ENCODE measurements around the gene DOHH. TPM values are rescaled to one million over a fixed set of nuclear protein-coding genes. Genes with fewer than 3 reads are reported as not detected.

DOHH gene
- total and polyA plus RNA-seq, 4 experiments from 2014 or later, result 3.1 to 13.0 (median 8.3) TPM

- DNase-seq, result no peak
- H3K9me3 Mint-ChIP-seq, result peaks cover 0 to 6% (median 0%) of the 10 kb centered on the region in 8 donors
- peaks cover 3 to 19% of the 10 kb centered on the region in 2 donors for H3K36me3 Mint-ChIP-seq
- Histone ChIP-seq H3K27ac (ENCODE audit: low read depth, low read length) (no peak overlapping the region), H3K9me3 (ENCODE audit: control insufficient read depth in 1 of 2, low read length in 2 of 2) (no peaks in the 10 kb centered on the region), H3K4me3 (ENCODE audit: low read length in 2 of 2) (no peak overlapping the region), H3K27me3 (ENCODE audit: insufficient read depth, low read length) (no peaks in the 10 kb centered on the region), H3K4me1 (ENCODE audit: insufficient read depth, low read length) (peaks cover 45% of the 10 kb centered on the region), H3K36me3 (ENCODE audit: insufficient read depth, low read length) (no peaks in the 10 kb centered on the region)
- peak overlapping the region in 1 of 7 donors; percentile 30 for H3K27ac Mint-ChIP-seq
- H3K4me1 Mint-ChIP-seq, result peaks cover 27 to 49% (median 38%) of the 10 kb centered on the region in 4 donors
- intact Hi-C loops (cut with micrococcal nuclease), result no loop called here
- ChIA-PET CTCF (ENCODE audit: partially characterized antibody) (interaction anchor here (1.4 kb wide), 1 partner anchor 74 kb away, joined by 3 read pairs; no protein-coding TSS in a partner anchor), POLR2A (ENCODE audit: partially characterized antibody) (interaction anchor here (0.6 kb wide), 1 partner anchor 17 kb away, joined by 3 read pairs; no protein-coding TSS in a partner anchor)
- H3K4me3 Mint-ChIP-seq, result no peak overlapping the region
- H3K27me3 Mint-ChIP-seq, result no peaks in the 10 kb centered on the region
These were observed 2.6 kb upstream of the DOHH start for GRCh38 chr19:3503036-3503572.

- no peak overlapping the region for H3K4me3 ChIP-seq (ENCODE audit: low read length in 2 of 2)
- intact Hi-C loops (cut with micrococcal nuclease), result no loop called here
- H3K27ac Mint-ChIP-seq, result peak overlapping the region in 1 of 7 donors; percentile 77
These were observed 1.3 kb upstream of the DOHH start for GRCh38 chr19:3501780-3502179.

GRCh38 chr19:3499738-3500428, 591 bp downstream of the DOHH start:
- no peak for DNase-seq
- intact Hi-C loops (cut with micrococcal nuclease), result loop anchor here (1.0 kb wide), 1 partner anchor 65 kb away; no protein-coding TSS in a partner anchor
- H3K9me3 Mint-ChIP-seq, result peaks cover 0 to 8% (median 0%) of the 10 kb centered on the region in 8 donors
- Histone ChIP-seq H3K9me3 (ENCODE audit: control insufficient read depth in 1 of 2, low read length in 2 of 2) (no peaks in the 10 kb centered on the region), H3K4me1 (ENCODE audit: insufficient read depth, low read length) (peaks cover 25% of the 10 kb centered on the region), H3K4me3 (ENCODE audit: low read length in 2 of 2) (peak overlapping the region; percentile 64 to 87), H3K27me3 (ENCODE audit: insufficient read depth, low read length) (no peaks in the 10 kb centered on the region), H3K36me3 (ENCODE audit: insufficient read depth, low read length) (peaks cover 14% of the 10 kb centered on the region), H3K27ac (ENCODE audit: low read depth, low read length) (peak overlapping the region; percentile 85)
- H3K27ac Mint-ChIP-seq, result peak overlapping the region; percentile 91 to 100 (median 95)
- H3K4me3 Mint-ChIP-seq, result peak overlapping the region; percentile 82 to 98 (median 93)
- ChIA-PET CTCF (ENCODE audit: partially characterized antibody) (interaction anchor here (1.0 to 6.1 kb wide), 5 partner anchors 8 to 263 kb away, joined by 3 to 39 read pairs (median 3); partner anchors contain the start of gene MRPL54), POLR2A (ENCODE audit: partially characterized antibody) (interaction anchor here (1.3 to 2.0 kb wide), 5 partner anchors 9 to 263 kb away, joined by 4 to 10 read pairs (median 7); partner anchors contain the start of genes MRPL54 and SMIM44)
- no peaks in the 10 kb centered on the region for H3K27me3 Mint-ChIP-seq
- H3K4me1 Mint-ChIP-seq, result peaks cover 18 to 38% (median 22%) of the 10 kb centered on the region in 4 donors
- H3K36me3 Mint-ChIP-seq, result peaks cover 15 to 21% of the 10 kb centered on the region in 2 donors

More at GRCh38 chr19:3501780-3502179, 1.3 kb upstream of the DOHH start:
- peaks cover 25 to 48% (median 32%) of the 10 kb centered on the region in 4 donors for H3K4me1 Mint-ChIP-seq
- Histone ChIP-seq H3K27me3 (ENCODE audit: insufficient read depth, low read length) (no peaks in the 10 kb centered on the region), H3K4me1 (ENCODE audit: insufficient read depth, low read length) (peaks cover 34% of the 10 kb centered on the region), H3K9me3 (ENCODE audit: control insufficient read depth in 1 of 2, low read length in 2 of 2) (no peaks in the 10 kb centered on the region), H3K27ac (ENCODE audit: low read depth, low read length) (no peak overlapping the region), H3K36me3 (ENCODE audit: insufficient read depth, low read length) (peaks cover 6% of the 10 kb centered on the region)
- ChIA-PET CTCF (ENCODE audit: partially characterized antibody) (interaction anchor here (2.2 to 6.1 kb wide), 2 partner anchors 10 to 16 kb away, joined by 7 to 39 read pairs; no protein-coding TSS in a partner anchor), POLR2A (ENCODE audit: partially characterized antibody) (interaction anchor here (0.6 to 2.0 kb wide), 5 partner anchors 10 to 261 kb away, joined by 3 to 10 read pairs (median 3); partner anchors contain the start of gene MRPL54)
- H3K9me3 Mint-ChIP-seq, result peaks cover 0 to 8% (median 0%) of the 10 kb centered on the region in 8 donors
- H3K4me3 Mint-ChIP-seq, result no peak overlapping the region
- no peak for DNase-seq
- no peaks in the 10 kb centered on the region for H3K27me3 Mint-ChIP-seq
- peaks cover 11 to 19% of the 10 kb centered on the region in 2 donors for H3K36me3 Mint-ChIP-seq

- Mint-ChIP-seq H3K27me3 (no peaks in the 10 kb centered on the region), H3K27ac (peak overlapping the region in 4 of 7 donors; percentile 11 to 36 (median 18)), H3K4me1 (peaks cover 14 to 35% (median 19%) of the 10 kb centered on the region in 4 donors), H3K9me3 (peaks cover 0 to 5% (median 0%) of the 10 kb centered on the region in 8 donors), H3K4me3 (peak overlapping the region in 5 of 8 donors; percentile 4 to 54 (median 26)), H3K36me3 (peaks cover 15 to 30% of the 10 kb centered on the region in 2 donors)
- Histone ChIP-seq H3K27ac (ENCODE audit: low read depth, low read length) (no peak overlapping the region), H3K36me3 (ENCODE audit: insufficient read depth, low read length) (peaks cover 18% of the 10 kb centered on the region), H3K4me1 (ENCODE audit: insufficient read depth, low read length) (peaks cover 31% of the 10 kb centered on the region), H3K9me3 (ENCODE audit: control insufficient read depth in 1 of 2, low read length in 2 of 2) (no peaks in the 10 kb centered on the region), H3K4me3 (ENCODE audit: low read length in 2 of 2) (no peak overlapping the region), H3K27me3 (ENCODE audit: insufficient read depth, low read length) (no peaks in the 10 kb centered on the region)
- DNase-seq, result no peak
- ChIA-PET POLR2A (ENCODE audit: partially characterized antibody) (no interaction called here), CTCF (ENCODE audit: partially characterized antibody) (interaction anchor here (6.1 kb wide), 1 partner anchor 13 kb away, joined by 39 read pairs; no protein-coding TSS in a partner anchor)
- intact Hi-C loops (cut with micrococcal nuclease), result no loop called here
These were observed 2.5 kb downstream of the DOHH start for GRCh38 chr19:3497757-3498520.

- Mint-ChIP-seq H3K4me1 (peaks cover 14 to 35% (median 19%) of the 10 kb centered on the region in 4 donors), H3K9me3 (peaks cover 0 to 5% (median 0%) of the 10 kb centered on the region in 8 donors), H3K36me3 (peaks cover 20 to 33% of the 10 kb centered on the region in 2 donors), H3K27me3 (no peaks in the 10 kb centered on the region), H3K27ac (peak overlapping the region in 1 of 7 donors; percentile 53), H3K4me3 (peak overlapping the region in 1 of 8 donors; percentile 33)
- no peaks in the 10 kb centered on the region for H3K27me3 ChIP-seq (ENCODE audit: insufficient read depth, low read length)
- ChIA-PET CTCF (ENCODE audit: partially characterized antibody) (interaction anchor here (6.1 kb wide), 1 partner anchor 11 kb away, joined by 39 read pairs; no protein-coding TSS in a partner anchor), POLR2A (ENCODE audit: partially characterized antibody) (interaction anchor here (1.4 kb wide), 1 partner anchor 8 kb away, joined by 4 read pairs; no protein-coding TSS in a partner anchor)
- DNase-seq, result peak in 1 of 5 donors; percentile 13
- no peaks in the 10 kb centered on the region for H3K9me3 ChIP-seq (ENCODE audit: control insufficient read depth in 1 of 2, low read length in 2 of 2)
- H3K27ac ChIP-seq (ENCODE audit: low read depth, low read length), result no peak overlapping the region
- H3K4me1 ChIP-seq (ENCODE audit: insufficient read depth, low read length), result peaks cover 31% of the 10 kb centered on the region
- intact Hi-C loops (cut with micrococcal nuclease), result no loop called here
- no peak overlapping the region for H3K4me3 ChIP-seq (ENCODE audit: low read length in 2 of 2)
- peaks cover 18% of the 10 kb centered on the region for H3K36me3 ChIP-seq (ENCODE audit: insufficient read depth, low read length)
These were observed 3.8 kb downstream of the DOHH start for GRCh38 chr19:3496392-3497273.

GRCh38 chr19:3494559-3494958, 5.9 kb downstream of the DOHH start:
- peaks cover 22% of the 10 kb centered on the region for H3K36me3 ChIP-seq (ENCODE audit: insufficient read depth, low read length)
- H3K9me3 Mint-ChIP-seq, result peaks cover 0 to 2% (median 0%) of the 10 kb centered on the region in 8 donors
- no peak overlapping the region for H3K27ac ChIP-seq (ENCODE audit: low read depth, low read length)
- H3K36me3 Mint-ChIP-seq, result peaks cover 20 to 32% of the 10 kb centered on the region in 2 donors
- intact Hi-C loops (cut with micrococcal nuclease), result no loop called here
- H3K4me1 ChIP-seq (ENCODE audit: insufficient read depth, low read length), result peaks cover 19% of the 10 kb centered on the region
- POLR2A ChIA-PET (ENCODE audit: partially characterized antibody), result no interaction called here
- H3K4me1 Mint-ChIP-seq, result peaks cover 6 to 21% (median 11%) of the 10 kb centered on the region in 4 donors
- CTCF ChIA-PET (ENCODE audit: partially characterized antibody), result interaction anchor here (0.5 to 1.5 kb wide), 4 partner anchors 9 to 63 kb away, joined by 3 to 12 read pairs (median 4); no protein-coding TSS in a partner anchor
- H3K27me3 Mint-ChIP-seq, result no peaks in the 10 kb centered on the region
- H3K9me3 ChIP-seq (ENCODE audit: control insufficient read depth in 1 of 2, low read length in 2 of 2), result no peaks in the 10 kb centered on the region
- peak overlapping the region in 3 of 7 donors; percentile 36 to 68 (median 64) for H3K27ac Mint-ChIP-seq
- H3K4me3 Mint-ChIP-seq, result peak overlapping the region in 2 of 8 donors; percentile 6 to 17
- H3K27me3 ChIP-seq (ENCODE audit: insufficient read depth, low read length), result no peaks in the 10 kb centered on the region
- peak in 4 of 5 donors; percentile 27 to 65 (median 37) for DNase-seq
- H3K4me3 ChIP-seq (ENCODE audit: low read length in 2 of 2), result no peak overlapping the region
